Transverse colon (tissue), 4 donors: Measurements from ENCODE around the gene SYNE3. TPM values are rescaled to one million over a fixed set of nuclear protein-coding genes. Genes with fewer than 3 reads are reported as not detected.

Experiments used
- DNase-seq: peaks from one replicate; pipeline ENCODE4 v3.0.0-alpha.2; 2019
- H3K27ac ChIP-seq, 4 donors: fragments of 200-600 bp; sonication (generic); 2 replicates each; pipeline ENCODE4 v1.5.1; 2016 to 2018; ENCODE audit warnings: inconsistent platforms in 4 of 4
- H3K27me3 ChIP-seq: fragments of 200-600 bp; sonication (generic); 2 replicates; pipeline ENCODE4 v1.5.1; 2017; ENCODE audit warnings: inconsistent platforms
- H3K36me3 ChIP-seq, 4 donors: fragments of 200-600 bp; sonication (generic); 2 replicates each; pipeline ENCODE4 v1.5.1; 2017 to 2019; ENCODE audit warnings: inconsistent platforms in 4 of 4
- H3K4me1 ChIP-seq, 4 donors: fragments of 200-600 bp; sonication (generic); 2 replicates each; pipeline ENCODE4 v1.5.1; 2017 to 2020; ENCODE audit warnings: inconsistent platforms in 4 of 4
- H3K4me3 ChIP-seq, 4 donors: fragments of 200-600 bp; sonication (generic); 1 replicate in 1 of 4; 2 replicates in 3 of 4; pipeline versions ENCODE4 v1.5.1 to v1.6.1; 2017 to 2019; ENCODE audit warnings: inconsistent platforms in 4 of 4
- H3K9me3 ChIP-seq, 2 donors: fragments of 200-600 bp; sonication (generic); 2 replicates each; pipeline ENCODE4 v1.5.1; 2017 to 2019; ENCODE audit warnings: inconsistent platforms in 2 of 2
- CTCF ChIP-seq, 5 experiments: fragments of 200-600 bp in 3 of 5; fragments of 450-650 bp in 2 of 5; sonication (generic) in 3 of 5; IDR thresholded peaks; 1 replicate in 2 of 5; 2 replicates in 3 of 5; pipeline ENCODE4 v1.5.1; 2016 to 2017; ENCODE audit warnings: antibody characterized with exemption in 5 of 5, inconsistent platforms in 3 of 5, mild to moderate bottlenecking in 2 of 5, moderate library complexity in 1 of 5
- EP300 ChIP-seq: sonication (generic); formaldehyde crosslinking; IDR thresholded peaks from one replicate; pipeline ENCODE4 v1.6.1; 2017; ENCODE audit warnings: antibody characterized with exemption, low read depth
- POLR2A ChIP-seq: fragments of 450-650 bp; IDR thresholded peaks from one replicate; pipeline ENCODE4 v1.6.1; 2016; ENCODE audit warnings: antibody characterized with exemption, mild to moderate bottlenecking, moderate library complexity
- POLR2AphosphoS5 ChIP-seq, 3 donors: sonication (generic); formaldehyde crosslinking; IDR thresholded peaks; one replicate each; pipeline ENCODE4 v1.6.1; 2016; ENCODE audit warnings: antibody characterized with exemption in 3 of 3
- WGBS, 2 donors: methylation state at CpG; one replicate each; pipeline ENCODE4 v1.1.5; 2018; ENCODE audit warnings: low coverage in 1 of 2; 5-methylcytosine and 5-hydroxymethylcytosine counted together
- in situ Hi-C, 4 donors: fragments of 200-750 bp; cut with MboI; loops; one replicate each; pipeline versions ENCODE4 v1.15.0 to v1.15.1; 2017; ENCODE audit warnings: low sequenced_read_pairs in 3 of 4, low pct_ligation_motif_present in 1 of 4, low pct_unique_long_range_greater_than_20kb in 1 of 4
- intact Hi-C: fragments of 100-400 bp; cut with DNase I; formaldehyde crosslinking; loops from one replicate; pipeline ENCODE4 v1.15.1; 2023; ENCODE audit warnings: low total_unique reads
- total RNA-seq, 4 donors: library from RNA; depleted of rRNA; stranded (reverse); fragments of >200 nt; gene quantifications; one replicate each; pipeline ENCODE4 v1.1.0, GENCODE V29; 2016

The SYNE3 gene
- total RNA-seq, 4 donors from 2014 or later: 9.8 to 46.8 (median 13.9) TPM

GRCh38 chr14:95508377-95508776, 8.1 kb downstream of the SYNE3 start:
- TF ChIP-seq CTCF (IDR thresholded peaks at IDR 0.05) (no peak), POLR2AphosphoS5 (IDR thresholded peaks at IDR 0.05) (no peak), EP300 (no peak), POLR2A (no peak)
- in situ Hi-C loops: no loop called here

GRCh38 chr14:95507701-95508103, 8.7 kb downstream of the SYNE3 start:
- no peak for DNase-seq
- no peaks in the 10 kb centered on the region for H3K36me3 ChIP-seq
- TF ChIP-seq POLR2AphosphoS5 (IDR thresholded peaks at IDR 0.05): no peak
- no peak for TF ChIP-seq CTCF (IDR thresholded peaks at IDR 0.05)
- TF ChIP-seq EP300: no peak
- no peak for TF ChIP-seq POLR2A
- H3K27me3 ChIP-seq: no peaks in the 10 kb centered on the region
- peaks cover 0 to 15% (median 10%) of the 10 kb centered on the region in 4 donors for H3K4me1 ChIP-seq
- WGBS, 2 donors: 17 to 38% methylated on average over 2 to 3 of the region's 3 CpGs
- H3K4me3 ChIP-seq: no peak overlapping the region
- no peaks in the 10 kb centered on the region for H3K9me3 ChIP-seq
- peak overlapping the region; percentile 17 to 72 (median 52) for H3K27ac ChIP-seq
- intact Hi-C loops: no loop called here
- in situ Hi-C loops: no loop called here

More at GRCh38 chr14:95508377-95508776, 8.1 kb downstream of the SYNE3 start:
- intact Hi-C loops: no loop called here
- H3K27me3 ChIP-seq: no peaks in the 10 kb centered on the region
- H3K4me1 ChIP-seq: peaks cover 0 to 15% (median 10%) of the 10 kb centered on the region in 4 donors
- no peaks in the 10 kb centered on the region for H3K36me3 ChIP-seq
- no peaks in the 10 kb centered on the region for H3K9me3 ChIP-seq
- H3K4me3 ChIP-seq: no peak overlapping the region
- no peak for DNase-seq
- H3K27ac ChIP-seq: peak overlapping the region in 1 of 4 donors; percentile 72
- WGBS, 2 donors: 86 to 90% methylated on average over 1 to 6 of the region's 6 CpGs

GRCh38 chr14:95507174-95507573, 9.3 kb downstream of the SYNE3 start:
- in situ Hi-C loops (no loop called here), intact Hi-C loops (no loop called here)
- TF ChIP-seq EP300: no peak
- TF ChIP-seq POLR2A: no peak
- TF ChIP-seq POLR2AphosphoS5 (IDR thresholded peaks at IDR 0.05): peak in 1 of 3 donors; percentile 19
- Histone ChIP-seq H3K9me3 (no peaks in the 10 kb centered on the region), H3K4me1 (peaks cover 0 to 15% (median 12%) of the 10 kb centered on the region in 4 donors), H3K36me3 (no peaks in the 10 kb centered on the region), H3K4me3 (no peak overlapping the region), H3K27me3 (no peaks in the 10 kb centered on the region), H3K27ac (peak overlapping the region; percentile 17 to 72 (median 52))
- 67% methylated on average over 8 of the region's 8 CpGs; no CpG with 5 or more reads in 1 of the 2 donors for WGBS, 2 donors
- DNase-seq: peak; percentile 53

GRCh38 chr14:95505030-95505589, 11.3 kb downstream of the SYNE3 start:
- Histone ChIP-seq H3K4me1 (peaks cover 0 to 30% (median 22%) of the 10 kb centered on the region in 4 donors), H3K27me3 (no peaks in the 10 kb centered on the region), H3K4me3 (no peak overlapping the region), H3K27ac (peak overlapping the region in 2 of 4 donors; percentile 22 to 39), H3K36me3 (no peaks in the 10 kb centered on the region), H3K9me3 (no peaks in the 10 kb centered on the region)
- WGBS, 2 donors: 88 to 100% methylated on average over 1 to 17 of the region's 17 CpGs
- intact Hi-C loops (no loop called here), in situ Hi-C loops (no loop called here)
- TF ChIP-seq POLR2AphosphoS5 (IDR thresholded peaks at IDR 0.05) (no peak), CTCF (IDR thresholded peaks at IDR 0.05) (no peak), POLR2A (no peak)
- DNase-seq: no peak
